Fibroblast of skin of abdomen (primary cell): ENCODE results near the gene CT47C1.
A peak's percentile ranks its signal among the peaks of the same experiment; 100 is the strongest.

Experiments used
- DNase-seq: peaks from one replicate; pipeline ENCODE4 v3.0.0-alpha.2; 2013

Gene CT47C1

DNA sequence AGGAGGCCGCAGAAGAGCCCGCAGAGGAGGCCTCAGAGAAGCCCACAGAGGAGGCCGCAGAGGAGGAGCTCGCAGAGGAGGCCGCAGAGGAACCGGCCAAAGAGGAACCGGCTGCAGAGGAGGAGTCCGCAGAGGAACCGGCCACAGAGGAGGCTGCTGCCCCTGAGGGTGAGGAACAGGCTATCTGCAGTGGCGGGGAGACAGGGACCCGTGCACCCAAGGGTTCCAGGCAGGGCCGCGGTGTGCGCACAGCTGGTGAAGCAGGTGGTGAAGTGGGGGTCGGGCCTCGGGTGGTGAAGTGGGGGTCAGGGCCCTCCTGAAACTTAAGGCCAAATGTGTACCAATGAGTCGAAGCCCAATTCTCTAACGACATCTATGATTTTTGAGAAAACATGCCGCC lies 1.1 kb downstream of the CT47C1 start:
- no peak for DNase-seq

DNA sequence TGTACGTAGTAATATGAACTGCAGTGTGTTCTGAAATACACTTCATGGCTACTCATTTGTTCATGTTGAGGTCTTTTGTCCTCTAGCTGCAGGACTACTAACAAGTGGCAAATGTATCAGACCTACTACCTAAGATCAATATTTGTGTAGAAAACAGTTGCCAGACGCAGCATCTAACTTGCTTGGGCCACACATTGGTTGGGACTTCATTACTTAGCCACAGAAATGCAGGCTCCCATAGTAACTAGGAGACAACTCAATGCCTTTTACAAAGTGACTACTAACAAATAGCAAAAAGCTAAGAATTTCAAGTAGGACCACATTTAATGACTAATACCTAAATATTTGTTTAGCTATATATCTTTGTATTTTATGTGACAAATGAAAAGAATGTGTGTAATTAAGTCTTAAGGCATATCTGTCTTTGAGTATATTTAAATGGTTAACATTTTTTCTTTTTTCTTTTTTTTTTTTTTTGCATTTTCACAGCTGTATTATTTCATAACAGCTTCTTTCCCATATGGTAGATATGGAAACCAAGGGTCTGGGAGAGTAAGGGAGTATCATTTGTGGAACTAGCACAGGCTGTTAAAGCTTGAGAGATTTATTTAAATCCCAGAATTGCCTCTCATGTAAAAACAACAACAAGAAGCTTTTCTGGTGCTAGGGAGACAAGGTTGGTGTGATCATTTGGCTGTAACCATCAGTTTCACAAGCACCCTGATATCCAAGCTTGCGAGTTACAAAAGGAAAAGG lies 2.7 kb downstream of the CT47C1 start:
- no peak for DNase-seq

DNA sequence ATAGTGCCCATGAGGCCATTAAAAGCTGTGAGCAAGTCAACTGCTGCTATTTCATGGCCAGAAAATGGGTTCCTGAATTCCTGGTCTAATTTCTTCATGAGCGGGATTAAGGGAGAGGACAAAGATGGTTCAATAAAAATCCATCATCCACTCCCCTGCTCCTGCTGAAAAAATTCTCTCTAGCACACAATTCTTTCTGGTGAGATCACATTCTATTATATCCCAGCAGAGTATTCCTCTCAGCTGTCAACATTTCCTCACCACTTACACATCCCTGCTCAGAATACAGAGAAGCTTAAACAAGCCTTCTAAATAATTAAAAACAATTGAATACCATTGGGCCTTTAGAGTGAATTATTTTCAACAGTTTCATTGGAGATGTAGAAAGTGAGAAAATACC lies 9.5 kb downstream of the CT47C1 start:
- no peak for DNase-seq

- no peak for DNase-seq
Observed at GRCh38 chrX:119084766-119085165, 12.0 kb downstream of the CT47C1 start.

DNA sequence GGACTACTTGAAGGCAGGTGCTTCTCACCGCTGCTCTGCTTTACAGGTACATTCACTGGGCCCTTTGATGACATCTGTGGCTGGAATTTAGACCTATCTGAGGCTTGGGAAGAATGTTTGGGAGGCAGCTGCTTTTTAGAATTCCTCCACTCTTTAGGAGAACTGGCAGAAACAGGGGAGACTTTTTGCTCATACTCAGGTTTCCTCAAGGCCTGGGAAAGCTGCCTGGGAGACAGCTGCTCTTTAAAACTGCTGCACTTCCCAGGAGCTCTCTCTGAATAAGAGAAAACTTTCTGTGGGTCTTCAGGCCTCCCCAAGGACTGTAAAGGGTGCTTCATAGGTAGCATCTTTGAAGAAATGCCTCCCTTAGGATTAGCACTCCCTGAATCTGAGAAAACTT lies 14.3 kb downstream of the CT47C1 start:
- no peak for DNase-seq

DNA sequence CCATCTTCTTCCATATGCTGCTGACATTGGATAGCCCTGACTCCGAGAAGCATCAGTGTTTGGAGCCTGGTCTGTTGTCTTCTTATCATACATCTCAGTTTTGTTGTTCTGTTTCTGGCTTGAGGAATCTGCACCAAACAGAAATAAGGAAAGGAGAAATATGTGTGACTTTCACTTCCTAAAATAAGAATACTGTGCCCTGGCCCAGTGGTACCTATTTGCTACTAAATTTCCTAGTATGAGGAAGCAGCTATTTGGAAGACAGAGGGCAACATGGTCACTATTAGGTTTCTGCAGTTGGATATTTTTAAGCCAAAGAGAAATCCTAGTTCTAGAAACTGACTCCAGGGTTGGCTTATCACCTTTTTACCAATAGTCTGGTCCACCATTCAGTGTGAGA lies 16.8 kb downstream of the CT47C1 start:
- no peak for DNase-seq

GRCh38 chrX:119090627-119091026 lies 17.8 kb downstream of the CT47C1 start:
- no peak for DNase-seq

DNA sequence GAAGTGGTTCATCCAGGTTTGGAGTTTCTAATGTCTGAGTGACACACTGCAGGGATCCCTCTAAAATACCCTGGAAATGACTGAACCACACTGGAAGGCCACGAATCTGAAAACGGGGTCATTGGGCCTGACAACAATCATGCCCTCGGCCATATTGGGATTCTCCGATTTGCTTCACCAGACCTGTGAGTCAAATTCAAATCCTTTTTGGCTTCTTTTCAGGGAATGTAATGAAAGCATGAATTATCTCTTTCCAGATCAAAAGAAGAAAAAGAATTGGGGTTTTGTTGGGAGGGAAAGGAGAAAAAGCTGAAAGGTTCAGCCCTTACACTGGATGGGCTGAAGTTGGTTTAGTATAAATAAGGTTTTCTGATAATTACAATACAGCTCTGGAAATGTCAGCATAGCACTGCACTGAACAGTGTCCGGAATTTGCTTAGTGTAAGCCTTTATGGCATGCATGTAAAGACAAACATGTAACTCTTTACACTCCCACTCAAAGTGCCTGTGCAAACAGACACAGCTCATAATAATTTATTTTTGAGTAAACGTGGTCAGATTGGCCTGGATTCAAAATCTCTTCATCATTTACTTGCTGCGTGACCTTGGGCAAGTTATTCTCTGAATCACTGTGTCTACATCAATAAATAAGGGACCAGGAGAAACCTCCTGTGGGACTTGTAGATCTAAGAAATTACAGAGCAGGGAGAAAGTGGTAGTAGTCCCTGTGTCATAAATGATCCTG lies 21.4 kb downstream of the CT47C1 start:
- DNase-seq: peak; percentile 24

- DNase-seq: no peak
Observed at GRCh38 chrX:119094819-119095218, 22.0 kb downstream of the CT47C1 start.

GRCh38 chrX:119095936-119096335 lies 23.1 kb downstream of the CT47C1 start:
- DNase-seq: peak; percentile 3

- DNase-seq: no peak
Observed at GRCh38 chrX:119101168-119101567, 28.4 kb downstream of the CT47C1 start.

GRCh38 chrX:119105826-119106225 lies 33.0 kb downstream of the CT47C1 start:
- DNase-seq: peak; percentile 21

GRCh38 chrX:119107206-119107605 lies 34.4 kb downstream of the CT47C1 start:
- no peak for DNase-seq

DNA sequence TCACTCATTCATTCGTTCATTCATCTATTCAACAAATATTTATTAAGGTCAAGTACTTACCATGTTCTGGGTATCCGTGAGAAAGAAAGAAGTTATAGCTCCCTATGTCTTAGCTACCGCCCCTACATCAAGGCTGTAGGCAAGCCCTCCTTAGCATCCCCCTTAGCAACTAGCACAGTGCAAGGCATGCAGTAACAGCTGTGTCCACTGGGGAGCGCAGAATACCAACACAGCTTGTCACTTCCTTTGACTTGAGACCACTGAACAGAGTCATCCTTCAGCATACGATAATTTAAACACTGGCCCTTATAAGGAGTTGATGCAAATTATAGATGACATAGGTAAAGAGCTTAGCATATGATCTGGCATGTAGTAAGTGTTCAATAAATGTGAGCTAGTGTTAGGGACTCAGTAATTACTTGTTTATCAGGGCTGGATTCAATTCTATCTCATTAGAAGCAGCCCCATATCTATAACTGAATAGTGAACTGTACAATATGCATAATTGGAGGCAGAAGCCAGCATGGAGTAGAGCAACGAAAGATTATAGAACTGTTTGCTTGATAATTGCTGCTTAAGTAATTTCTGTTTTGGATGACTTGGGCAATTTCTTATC lies 46.1 kb downstream of the CT47C1 start:
- peak; percentile 46 for DNase-seq

DNA sequence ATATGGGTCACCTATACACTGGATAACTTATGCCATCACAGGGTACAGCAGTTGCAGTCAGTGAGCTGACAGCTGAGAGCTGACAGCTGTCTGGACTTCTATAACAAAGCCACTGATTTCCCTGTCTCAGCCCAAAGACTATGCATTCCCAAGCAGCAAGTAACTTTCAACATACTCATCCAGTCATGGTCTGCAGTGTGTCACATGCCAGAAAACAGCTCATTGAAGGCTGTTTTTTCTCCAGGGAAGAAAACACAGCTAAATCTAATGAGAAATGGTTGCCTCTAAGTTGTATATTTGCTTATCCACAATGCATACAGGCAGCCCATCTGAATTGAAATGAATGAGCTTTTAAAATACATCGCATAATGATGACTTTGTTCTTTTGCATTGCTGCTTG lies 48.5 kb downstream of the CT47C1 start:
- peak; percentile 39 for DNase-seq
